NT2/D1 (cell line): Measurements from ENCODE around the gene SMIM24.

Experiments used
- YY1 ChIP-seq: IDR thresholded peaks from 2 replicates; pipeline ENCODE4 v1.6.1; 2011; ENCODE audit not compliant: insufficient read length, insufficient read depth
- ZNF274 ChIP-seq: IDR thresholded peaks from 2 replicates; pipeline ENCODE4 v1.6.1; 2011; ENCODE audit warnings: mild to moderate bottlenecking, low read depth, low read length

GRCh38 chr19:3518659-3519058 lies 38.3 kb upstream of the SMIM24 start:
- TF ChIP-seq ZNF274 (no peak), YY1 (no peak)
